ENCODE results near the gene CREB5.
"Not testable (repeated sequence)": the region's sequence is repeated elsewhere in the genome, so short reads cannot be mapped to it uniquely, and the experiment has no call there.

Gene CREB5

GRCh38 chr7:28771906-28772622 is 359.7 kb downstream of the CREB5 start:
- no peak overlapping the region for H3K9ac ChIP-seq (ENCODE audit: low read depth, low read length)
- no peaks in the 10 kb centered on the region for H3K4me1 ChIP-seq (ENCODE audit: insufficient read depth, low read length)
- H3K9me3 ChIP-seq (ENCODE audit: control insufficient read depth, insufficient read depth, low read length): no peaks in the 10 kb centered on the region
- no peaks in the 10 kb centered on the region for H3K36me3 ChIP-seq (ENCODE audit: insufficient read depth, low read length)

DNA sequence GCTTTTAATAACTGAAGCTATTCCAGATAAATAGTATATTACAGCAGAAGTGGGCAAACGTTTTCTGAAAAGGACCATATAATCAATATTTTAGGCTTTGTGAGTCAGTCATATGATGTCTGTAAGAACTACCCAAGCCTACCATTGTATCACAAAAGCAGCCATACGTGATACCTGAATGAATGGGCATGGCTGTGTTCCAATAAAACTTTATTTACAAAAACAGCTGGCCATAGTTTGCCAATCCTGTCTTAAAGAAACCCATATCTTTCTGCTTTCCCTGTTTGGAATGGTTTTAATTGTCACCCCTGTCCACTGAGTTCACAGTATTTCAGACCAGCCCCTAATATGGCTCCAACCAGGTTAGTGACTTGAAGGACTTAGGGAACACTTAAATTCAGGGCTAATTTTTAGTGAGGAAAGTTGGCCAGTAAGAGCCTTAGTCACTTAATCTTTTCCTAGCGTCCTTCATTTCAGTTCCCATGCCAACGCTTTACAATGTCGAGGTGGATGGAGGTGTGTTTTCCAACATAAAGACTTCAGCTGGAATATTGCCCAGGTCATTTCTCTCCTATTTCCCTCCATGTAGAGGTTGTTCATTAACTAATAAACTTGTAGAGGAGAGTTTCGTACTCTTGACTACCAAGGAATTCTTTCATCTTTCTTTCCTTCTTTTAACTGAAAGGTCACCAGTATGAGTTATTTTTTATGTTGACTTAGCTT is 361.3 kb downstream of the CREB5 start:
- no peaks in the 10 kb centered on the region for H3K9me3 ChIP-seq (ENCODE audit: control insufficient read depth, insufficient read depth, low read length)
- no peak overlapping the region for H3K9ac ChIP-seq (ENCODE audit: low read depth, low read length)
- H3K4me1 ChIP-seq (ENCODE audit: insufficient read depth, low read length): no peaks in the 10 kb centered on the region
- H3K36me3 ChIP-seq (ENCODE audit: insufficient read depth, low read length): no peaks in the 10 kb centered on the region

DNA sequence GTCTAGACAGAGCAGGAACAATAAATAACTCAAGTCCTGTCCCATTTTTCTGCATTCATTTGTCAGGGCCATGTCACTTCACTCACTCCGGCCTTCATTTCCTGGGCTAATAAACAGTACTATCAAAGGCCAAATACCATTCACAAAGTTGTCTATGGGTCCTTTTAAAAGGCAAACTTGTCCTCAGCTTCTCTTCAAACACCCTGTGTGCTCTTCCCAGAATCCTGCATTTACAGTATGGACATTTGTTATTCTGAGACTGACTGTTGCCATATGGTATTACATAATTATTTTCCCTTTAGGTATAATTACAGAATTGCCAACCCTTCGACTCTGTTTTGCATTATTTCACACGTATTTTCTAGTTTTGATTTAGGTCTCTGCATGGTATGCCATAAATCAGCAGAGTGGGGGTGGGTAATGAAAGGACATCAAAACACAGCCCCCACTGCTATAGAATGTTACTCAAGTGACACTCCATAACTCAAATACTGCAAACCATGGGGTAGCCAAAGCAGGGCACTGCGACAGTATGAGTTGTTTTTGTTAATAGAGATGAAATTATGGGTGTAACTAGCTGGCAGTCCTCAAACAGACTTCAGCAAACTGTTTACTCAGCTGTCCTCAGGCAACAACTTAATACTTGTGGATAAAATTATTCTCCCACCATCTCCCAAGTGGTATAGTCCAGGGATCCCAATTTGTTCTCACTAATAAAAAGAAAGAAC is 362.1 kb downstream of the CREB5 start:
- no peaks in the 10 kb centered on the region for H3K4me1 ChIP-seq (ENCODE audit: insufficient read depth, low read length)
- H3K9ac ChIP-seq (ENCODE audit: low read depth, low read length): no peak overlapping the region
- no peaks in the 10 kb centered on the region for H3K36me3 ChIP-seq (ENCODE audit: insufficient read depth, low read length)
- H3K9me3 ChIP-seq (ENCODE audit: control insufficient read depth, insufficient read depth, low read length): no peaks in the 10 kb centered on the region

- no peaks in the 10 kb centered on the region for H3K9me3 ChIP-seq (ENCODE audit: control insufficient read depth, insufficient read depth, low read length)
- H3K4me1 ChIP-seq (ENCODE audit: insufficient read depth, low read length): no peaks in the 10 kb centered on the region
- H3K9ac ChIP-seq (ENCODE audit: low read depth, low read length): no peak overlapping the region
- no peaks in the 10 kb centered on the region for H3K36me3 ChIP-seq (ENCODE audit: insufficient read depth, low read length)
Observed at GRCh38 chr7:28776463-28777157, 364.3 kb downstream of the CREB5 start.

GRCh38 chr7:28778786-28779185 is 366.5 kb downstream of the CREB5 start:
- no peaks in the 10 kb centered on the region for H3K36me3 ChIP-seq (ENCODE audit: insufficient read depth, low read length)

GRCh38 chr7:28779954-28780353 is 367.6 kb downstream of the CREB5 start:
- no peaks in the 10 kb centered on the region for H3K9me3 ChIP-seq (ENCODE audit: control insufficient read depth, insufficient read depth, low read length)
- no peaks in the 10 kb centered on the region for H3K36me3 ChIP-seq (ENCODE audit: insufficient read depth, low read length)
- H3K9ac ChIP-seq (ENCODE audit: low read depth, low read length): no peak overlapping the region
- no peaks in the 10 kb centered on the region for H3K4me1 ChIP-seq (ENCODE audit: insufficient read depth, low read length)

More at GRCh38 chr7:28778786-28779185, 366.5 kb downstream of the CREB5 start:
- no peaks in the 10 kb centered on the region for H3K4me1 ChIP-seq (ENCODE audit: insufficient read depth, low read length)
- H3K9ac ChIP-seq (ENCODE audit: low read depth, low read length): no peak overlapping the region
- H3K9me3 ChIP-seq (ENCODE audit: control insufficient read depth, insufficient read depth, low read length): no peaks in the 10 kb centered on the region

DNA sequence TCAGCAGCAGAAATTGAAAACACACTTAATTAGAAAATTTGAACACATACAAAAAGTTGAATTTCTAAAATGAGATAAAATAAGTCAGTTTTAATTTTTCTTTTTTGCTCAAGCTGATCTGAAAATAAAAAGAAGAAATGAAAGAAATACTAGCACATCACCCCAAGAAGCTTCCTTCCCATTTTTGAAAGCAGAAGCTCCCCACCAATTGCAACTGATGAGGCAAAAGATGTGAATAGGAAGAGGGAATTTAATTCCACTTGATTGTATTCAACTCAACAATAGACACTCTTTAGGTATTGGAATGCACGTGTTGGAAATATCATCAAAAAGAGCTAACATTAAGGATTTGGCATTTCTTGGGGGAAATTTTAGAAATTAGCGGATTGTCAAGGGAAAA is 370.0 kb downstream of the CREB5 start:
- Histone ChIP-seq H3K4me1 (ENCODE audit: insufficient read depth, low read length) (no peaks in the 10 kb centered on the region), H3K9ac (ENCODE audit: low read depth, low read length) (no peak overlapping the region)

DNA sequence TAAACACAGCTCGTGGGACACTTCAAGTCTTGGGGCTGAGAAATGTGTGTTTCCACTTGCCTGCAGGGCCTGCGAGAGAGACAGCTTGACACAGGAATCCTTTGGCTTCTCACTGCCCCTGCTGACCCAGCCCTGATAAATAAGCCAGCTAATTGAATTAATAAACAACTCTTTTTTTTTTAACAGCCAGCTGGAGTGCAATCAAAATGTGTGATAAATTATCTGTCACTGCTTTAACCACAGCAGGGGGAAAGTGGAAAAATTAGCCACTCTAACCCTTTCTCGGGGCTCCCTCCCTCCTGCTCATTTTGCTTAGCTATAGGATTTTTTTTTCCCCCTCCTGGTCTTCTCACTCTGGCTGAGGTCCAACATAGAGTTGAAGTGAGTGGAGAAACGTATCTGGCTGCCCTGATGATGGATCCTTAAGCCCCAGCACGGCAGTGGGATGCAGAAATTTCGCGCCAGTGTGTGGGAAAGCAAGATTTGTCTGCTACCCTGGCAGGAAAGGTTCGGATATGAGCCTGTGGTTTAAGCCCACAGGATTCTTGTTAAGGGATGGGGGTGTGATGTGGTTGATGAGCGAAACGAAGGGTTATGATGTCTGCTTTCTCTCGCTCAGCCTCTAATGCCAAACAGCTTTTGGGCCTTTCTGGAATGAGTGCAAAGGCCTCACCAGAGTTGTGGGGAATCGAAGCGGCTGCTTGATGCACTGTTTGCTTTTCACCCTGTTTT is 372.0 kb downstream of the CREB5 start:
- Histone ChIP-seq H3K36me3 (ENCODE audit: insufficient read depth, low read length) (no peaks in the 10 kb centered on the region), H3K9ac (ENCODE audit: low read depth, low read length) (no peak overlapping the region), H3K4me1 (ENCODE audit: insufficient read depth, low read length) (no peaks in the 10 kb centered on the region), H3K9me3 (ENCODE audit: control insufficient read depth, insufficient read depth, low read length) (no peaks in the 10 kb centered on the region)

More for the DNA sequence above, 370.0 kb downstream of the CREB5 start:
- no peaks in the 10 kb centered on the region for H3K36me3 ChIP-seq (ENCODE audit: insufficient read depth, low read length)
- no peaks in the 10 kb centered on the region for H3K9me3 ChIP-seq (ENCODE audit: control insufficient read depth, insufficient read depth, low read length)

DNA sequence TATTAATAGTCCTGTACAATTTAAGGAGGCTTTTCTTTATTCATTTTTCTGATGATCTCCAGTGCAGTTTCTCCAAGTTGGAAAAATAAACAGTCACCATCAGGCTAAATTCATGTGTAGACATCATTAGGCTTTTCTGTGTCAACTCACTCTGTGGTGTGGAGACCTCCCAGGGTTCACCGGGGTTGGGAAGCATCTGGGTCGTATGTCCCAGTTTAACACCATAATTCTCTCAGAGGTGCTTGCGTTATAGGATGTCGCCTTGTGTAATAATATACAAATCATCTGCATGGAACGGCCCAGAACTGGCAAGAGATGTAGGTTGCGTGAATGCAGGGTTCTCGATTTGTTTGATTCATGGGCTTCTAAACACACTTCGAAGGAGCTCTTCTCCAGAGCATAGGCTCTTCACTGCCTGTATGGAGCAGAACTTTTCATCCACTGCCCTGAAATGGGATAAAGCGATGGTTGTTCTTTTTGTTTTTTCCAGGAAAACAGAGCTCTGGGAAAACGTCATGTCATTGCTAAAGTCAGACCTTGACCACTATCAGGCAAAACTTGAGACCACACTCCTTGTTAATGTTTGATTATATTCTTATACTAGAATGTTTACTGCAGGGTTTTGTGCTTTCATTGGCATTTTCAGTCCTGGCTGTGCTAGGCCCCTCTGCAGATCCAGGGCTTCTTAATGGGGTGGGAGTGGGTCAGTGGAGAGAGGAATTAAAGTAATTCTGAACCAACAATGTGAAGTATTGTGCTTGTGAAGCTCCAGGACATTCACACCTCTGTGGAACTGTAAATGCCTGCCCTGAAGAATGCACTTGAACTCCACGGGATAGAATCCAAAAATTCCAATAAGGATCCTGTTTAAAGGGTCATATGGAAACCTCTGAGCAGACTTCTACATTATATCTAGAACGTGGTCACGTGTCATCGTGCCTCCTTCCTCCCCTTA is 373.0 kb downstream of the CREB5 start:
- no peak overlapping the region for H3K9ac ChIP-seq (ENCODE audit: low read depth, low read length)

DNA sequence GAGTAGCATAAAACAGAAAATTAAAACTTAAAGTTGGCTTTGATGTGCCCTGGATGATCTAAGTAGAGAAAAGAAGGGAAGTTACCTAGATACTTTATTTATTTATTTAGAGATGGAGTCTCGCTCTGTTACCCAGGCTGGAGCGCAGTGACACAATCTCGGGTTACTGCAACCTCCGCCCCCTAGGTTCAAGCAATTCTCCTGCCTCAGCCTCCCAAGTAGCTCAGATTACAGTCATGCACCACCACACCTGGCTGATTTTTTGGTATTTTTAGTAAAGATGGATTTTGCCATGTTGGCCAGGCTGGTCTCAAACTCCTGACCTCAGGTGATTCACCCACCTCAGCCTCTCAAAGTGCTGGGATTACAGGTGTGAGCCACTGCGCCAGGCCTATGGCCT is 373.8 kb downstream of the CREB5 start:
- not testable (repeated sequence) for H3K36me3 ChIP-seq (ENCODE audit: insufficient read depth, low read length); H3K9ac ChIP-seq (ENCODE audit: low read depth, low read length); H3K4me1 ChIP-seq (ENCODE audit: insufficient read depth, low read length); H3K9me3 ChIP-seq (ENCODE audit: control insufficient read depth, insufficient read depth, low read length)

More for the DNA sequence above, 373.0 kb downstream of the CREB5 start:
- Histone ChIP-seq H3K9me3 (ENCODE audit: control insufficient read depth, insufficient read depth, low read length) (no peaks in the 10 kb centered on the region), H3K4me1 (ENCODE audit: insufficient read depth, low read length) (no peaks in the 10 kb centered on the region), H3K36me3 (ENCODE audit: insufficient read depth, low read length) (no peaks in the 10 kb centered on the region)

- Histone ChIP-seq H3K4me1 (ENCODE audit: insufficient read depth, low read length) (no peaks in the 10 kb centered on the region), H3K36me3 (ENCODE audit: insufficient read depth, low read length) (no peaks in the 10 kb centered on the region), H3K9ac (ENCODE audit: low read depth, low read length) (no peak overlapping the region), H3K9me3 (ENCODE audit: control insufficient read depth, insufficient read depth, low read length) (no peaks in the 10 kb centered on the region)
Observed at GRCh38 chr7:28787106-28787505, 374.8 kb downstream of the CREB5 start.

- Histone ChIP-seq H3K9ac (ENCODE audit: low read depth, low read length) (no peak overlapping the region), H3K4me1 (ENCODE audit: insufficient read depth, low read length) (peaks cover 13% of the 10 kb centered on the region), H3K36me3 (ENCODE audit: insufficient read depth, low read length) (no peaks in the 10 kb centered on the region), H3K9me3 (ENCODE audit: control insufficient read depth, insufficient read depth, low read length) (no peaks in the 10 kb centered on the region)
Observed at GRCh38 chr7:28790467-28790866, 378.1 kb downstream of the CREB5 start.

DNA sequence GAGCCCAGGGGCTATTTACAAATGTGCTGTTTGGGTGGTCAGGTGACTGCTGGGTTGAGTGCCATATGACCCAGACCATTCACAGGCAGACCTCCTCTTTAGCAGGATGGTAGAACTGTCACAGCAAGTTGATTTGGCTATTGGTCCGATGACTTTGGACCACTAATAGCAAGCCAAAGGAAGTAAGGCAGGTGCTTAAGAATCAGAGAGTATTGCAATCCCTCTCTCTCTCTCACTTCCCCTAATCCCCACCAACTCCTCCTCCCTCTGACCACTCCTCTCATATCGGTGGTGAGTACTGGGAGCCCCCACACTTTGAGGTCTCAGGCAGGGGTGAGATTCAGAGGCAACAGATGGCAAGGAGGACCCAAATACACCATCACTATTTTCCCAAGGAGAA is 380.5 kb downstream of the CREB5 start:
- no peak overlapping the region for H3K9ac ChIP-seq (ENCODE audit: low read depth, low read length)
- no peaks in the 10 kb centered on the region for H3K9me3 ChIP-seq (ENCODE audit: control insufficient read depth, insufficient read depth, low read length)
- H3K36me3 ChIP-seq (ENCODE audit: insufficient read depth, low read length): no peaks in the 10 kb centered on the region
- peaks cover 13% of the 10 kb centered on the region for H3K4me1 ChIP-seq (ENCODE audit: insufficient read depth, low read length)
